Liver (tissue), 9 donors: ENCODE results near the gene TTLL13. TPM values are rescaled to one million over a fixed set of nuclear protein-coding genes. Genes with fewer than 3 reads are reported as not detected.

Source experiments
- DNase-seq: peaks from one replicate; pipeline ENCODE4 v3.0.0-alpha.2; 2017; ENCODE audit warnings: low spot score
- H3K27ac ChIP-seq, 2 donors: one replicate each; pipeline ENCODE4 v1.7.0; 2013; ENCODE audit warnings: inconsistent platforms in 2 of 2, low read length in 2 of 2, control low read depth in 1 of 2, low read depth in 1 of 2, mild to moderate bottlenecking in 1 of 2
- H3K27me3 ChIP-seq, 4 donors: one replicate each; pipeline versions ENCODE4 v1.6.1 to v1.7.0; 2013; ENCODE audit warnings: low read length in 3 of 4, inconsistent platforms in 1 of 4, mild to moderate bottlenecking in 1 of 4, moderate library complexity in 1 of 4; ENCODE audit not compliant: control insufficient read depth in 4 of 4, insufficient read depth in 4 of 4
- H3K36me3 ChIP-seq, 4 donors: one replicate each; pipeline versions ENCODE4 v1.6.1 to v1.7.0; 2013; ENCODE audit warnings: low read length in 3 of 4, mild to moderate bottlenecking in 3 of 4, low read depth in 1 of 4, moderate library complexity in 1 of 4; ENCODE audit not compliant: control insufficient read depth in 4 of 4, insufficient read depth in 3 of 4
- H3K4me1 ChIP-seq, 4 donors: one replicate each; pipeline versions ENCODE4 v1.6.1 to v1.7.0; 2013; ENCODE audit warnings: low read length in 3 of 4, mild to moderate bottlenecking in 3 of 4, moderate library complexity in 1 of 4; ENCODE audit not compliant: control insufficient read depth in 4 of 4, insufficient read depth in 4 of 4
- H3K4me3 ChIP-seq, 3 donors: one replicate each; pipeline versions ENCODE4 v1.6.1 to v1.7.0; 2013; ENCODE audit warnings: low read length in 3 of 3, control low read depth in 1 of 3, low read depth in 1 of 3, mild to moderate bottlenecking in 1 of 3
- H3K9ac ChIP-seq, 2 donors: one replicate each; pipeline ENCODE4 v1.7.0; 2013; ENCODE audit warnings: low read length in 2 of 2, mild to moderate bottlenecking in 2 of 2, moderate library complexity in 2 of 2, control low read depth in 1 of 2, low read depth in 1 of 2
- H3K9me3 ChIP-seq, 4 donors: one replicate each; pipeline versions ENCODE4 v1.6.1 to v1.7.0; 2013; ENCODE audit warnings: low read length in 3 of 4; ENCODE audit not compliant: control insufficient read depth in 4 of 4
- ATF3 ChIP-seq: IDR thresholded peaks from 2 replicates; pipeline ENCODE4 v1.6.1; 2016; ENCODE audit warnings: antibody characterized with exemption
- CTCF ChIP-seq: fragments of 150-350 bp; IDR thresholded peaks from 2 replicates; pipeline ENCODE4 v1.5.1; 2017; ENCODE audit warnings: improper control_type of control experiment, low read depth, low read length; ENCODE audit not compliant: missing input control
- EGR1 ChIP-seq, 2 donors: IDR thresholded peaks; 2 replicates each; pipeline ENCODE4 v1.6.1; 2016 to 2018; ENCODE audit warnings: antibody characterized with exemption in 2 of 2, low read depth in 2 of 2
- FOXA1 ChIP-seq: IDR thresholded peaks from 2 replicates; pipeline ENCODE4 v1.6.1; 2016; ENCODE audit warnings: antibody characterized with exemption
- FOXA2 ChIP-seq: IDR thresholded peaks from 2 replicates; pipeline ENCODE4 v1.6.1; 2016; ENCODE audit warnings: antibody characterized with exemption
- GABPA ChIP-seq, 2 donors: IDR thresholded peaks in 1 of 2; conservative IDR thresholded peaks in 1 of 2; 2 replicates each; pipeline ENCODE4 v1.6.1; 2016; ENCODE audit warnings: antibody characterized with exemption in 2 of 2, mild to moderate bottlenecking in 1 of 2, moderate library complexity in 1 of 2
- HNF4A ChIP-seq, 2 donors: conservative IDR thresholded peaks; 2 replicates each; pipeline ENCODE4 v1.6.1; 2016; ENCODE audit warnings: antibody characterized with exemption in 2 of 2, mild to moderate bottlenecking in 2 of 2
- HNF4G ChIP-seq: IDR thresholded peaks from 2 replicates; pipeline ENCODE4 v1.6.1; 2016; ENCODE audit warnings: antibody characterized with exemption
- MAX ChIP-seq: IDR thresholded peaks from 2 replicates; pipeline ENCODE4 v1.6.1; 2016; ENCODE audit warnings: antibody characterized with exemption
- NR2F2 ChIP-seq: IDR thresholded peaks from 2 replicates; pipeline ENCODE4 v1.6.1; 2016; ENCODE audit warnings: antibody characterized with exemption
- RAD21 ChIP-seq, 2 donors: IDR thresholded peaks; 2 replicates each; pipeline ENCODE4 v1.6.1; 2016; ENCODE audit warnings: antibody characterized with exemption in 2 of 2, mild to moderate bottlenecking in 2 of 2
- REST ChIP-seq: IDR thresholded peaks from 2 replicates; pipeline ENCODE4 v1.6.1; 2016; ENCODE audit warnings: antibody characterized with exemption, mild to moderate bottlenecking
- RXRA ChIP-seq, 2 donors: IDR thresholded peaks; 2 replicates each; pipeline ENCODE4 v1.6.1; 2017 to 2018; ENCODE audit warnings: antibody characterized with exemption in 2 of 2, mild to moderate bottlenecking in 1 of 2
- TAF1 ChIP-seq: conservative IDR thresholded peaks from 2 replicates; pipeline ENCODE4 v1.6.1; 2016; ENCODE audit warnings: antibody characterized with exemption, mild to moderate bottlenecking
- YY1 ChIP-seq: IDR thresholded peaks from 2 replicates; pipeline ENCODE4 v1.6.1; 2016; ENCODE audit warnings: antibody characterized with exemption, mild to moderate bottlenecking
- ZBTB33 ChIP-seq: IDR thresholded peaks from 2 replicates; pipeline ENCODE4 v1.6.1; 2016; ENCODE audit warnings: antibody characterized with exemption
- WGBS: extraction: QIAGEN DNeasy Blood & Tissue Kit; methylation state at CpG from one replicate; pipeline ENCODE4 v1.1.7; 2013; 5-methylcytosine and 5-hydroxymethylcytosine counted together
- polyA plus RNA-seq, 2 donors: library from polyadenylated mRNA; stranded (reverse) in 1 of 2; unstranded in 1 of 2; fragments of 200-250 nt in 1 of 2; fragments of >200 nt in 1 of 2; fragmentation: Nextera tagmentation in 1 of 2; extraction: Ambion mirVana in 1 of 2; gene quantifications; one replicate each; pipeline versions ENCODE4 v1.2.1 to v1.2.3, GENCODE V29; 2013 to 2015
- total RNA-seq, 2 donors: library from RNA; depleted of rRNA; stranded (reverse); fragments of >200 nt; gene quantifications; one replicate each; pipeline ENCODE4 v1.2.3, GENCODE V29; 2014
- donor health status: healthy.
- donor health status: healthy.
- donor health status: healthy.
- donor health status: healthy.
- donor health status: healthy.

Gene TTLL13
- total and polyA plus RNA-seq, 4 donors: 0.08 to 0.17 TPM; not detected in 2

- no peak for DNase-seq
- peaks cover 7 to 50% (median 36%) of the 10 kb centered on the region in 4 donors for H3K4me1 ChIP-seq
- WGBS: 88% methylated on average over 9 of the region's 9 CpGs
- H3K27me3 ChIP-seq: no peaks in the 10 kb centered on the region
- TF ChIP-seq FOXA1: no peak
- H3K36me3 ChIP-seq: peaks cover 0 to 13% (median 0%) of the 10 kb centered on the region in 4 donors
- H3K27ac ChIP-seq: peak overlapping the region; percentile 48 to 61
- no peak overlapping the region for H3K4me3 ChIP-seq
- H3K9ac ChIP-seq: peak overlapping the region in 1 of 2 donors; percentile 36
- no peaks in the 10 kb centered on the region for H3K9me3 ChIP-seq
Measured at GRCh38 chr15:90211009-90211408, 38.3 kb upstream of the TTLL13 start.

GRCh38 chr15:90211440-90212143 lies 37.8 kb upstream of the TTLL13 start:
- no peak overlapping the region for H3K4me3 ChIP-seq
- DNase-seq: no peak
- no peaks in the 10 kb centered on the region for H3K9me3 ChIP-seq
- peak overlapping the region; percentile 48 to 61 for H3K27ac ChIP-seq
- peaks cover 0 to 10% (median 0%) of the 10 kb centered on the region in 4 donors for H3K36me3 ChIP-seq
- H3K4me1 ChIP-seq: peaks cover 5 to 48% (median 32%) of the 10 kb centered on the region in 4 donors
- TF ChIP-seq EGR1 (IDR thresholded peaks at IDR 0.05; ENCODE audit: low read depth in 2 of 2) (no peak), RAD21 (IDR thresholded peaks at IDR 0.05) (no peak), HNF4A (conservative IDR thresholded peaks at IDR 0.05) (no peak), ATF3 (no peak), MAX (no peak), REST (no peak), FOXA2 (no peak), RXRA (IDR thresholded peaks at IDR 0.05) (no peak)
- peak overlapping the region in 1 of 2 donors; percentile 36 for H3K9ac ChIP-seq
- H3K27me3 ChIP-seq: no peaks in the 10 kb centered on the region
- 52% methylated on average over 13 of the region's 13 CpGs for WGBS

GRCh38 chr15:90212221-90213098 lies 36.9 kb upstream of the TTLL13 start:
- Histone ChIP-seq H3K4me1 (peaks cover 5 to 44% (median 32%) of the 10 kb centered on the region in 4 donors), H3K36me3 (peaks cover 0 to 10% (median 1%) of the 10 kb centered on the region in 4 donors)
- TF ChIP-seq HNF4A (conservative IDR thresholded peaks at IDR 0.05) (no peak), MAX (no peak), NR2F2 (no peak), TAF1 (no peak), EGR1 (IDR thresholded peaks at IDR 0.05; ENCODE audit: low read depth in 2 of 2) (no peak), FOXA1 (no peak), YY1 (no peak), CTCF (no peak), HNF4G (no peak), RXRA (IDR thresholded peaks at IDR 0.05) (no peak), ZBTB33 (no peak), GABPA (IDR thresholded peaks at IDR 0.05 in 1 of 2, conservative IDR thresholded peaks at IDR 0.05 in 1 of 2) (no peak)

More at GRCh38 chr15:90212221-90213098, 36.9 kb upstream of the TTLL13 start:
- Histone ChIP-seq H3K4me3 (no peak overlapping the region), H3K9me3 (no peaks in the 10 kb centered on the region), H3K9ac (no peak overlapping the region), H3K27me3 (no peaks in the 10 kb centered on the region), H3K27ac (peak overlapping the region in 1 of 2 donors; percentile 5)
- no peak for DNase-seq
- WGBS: 86% methylated on average over 35 of the region's 35 CpGs
